GM15510 (cell line): ENCODE results near the gene NANOS1.

Experiments
- POLR2A ChIP-seq: IDR thresholded peaks from 3 replicates; pipeline ENCODE4 v1.6.1; 2011; ENCODE audit warnings: borderline replicate concordance; ENCODE audit not compliant: insufficient read length; ENCODE audit errors: extremely low read depth

Gene NANOS1

DNA sequence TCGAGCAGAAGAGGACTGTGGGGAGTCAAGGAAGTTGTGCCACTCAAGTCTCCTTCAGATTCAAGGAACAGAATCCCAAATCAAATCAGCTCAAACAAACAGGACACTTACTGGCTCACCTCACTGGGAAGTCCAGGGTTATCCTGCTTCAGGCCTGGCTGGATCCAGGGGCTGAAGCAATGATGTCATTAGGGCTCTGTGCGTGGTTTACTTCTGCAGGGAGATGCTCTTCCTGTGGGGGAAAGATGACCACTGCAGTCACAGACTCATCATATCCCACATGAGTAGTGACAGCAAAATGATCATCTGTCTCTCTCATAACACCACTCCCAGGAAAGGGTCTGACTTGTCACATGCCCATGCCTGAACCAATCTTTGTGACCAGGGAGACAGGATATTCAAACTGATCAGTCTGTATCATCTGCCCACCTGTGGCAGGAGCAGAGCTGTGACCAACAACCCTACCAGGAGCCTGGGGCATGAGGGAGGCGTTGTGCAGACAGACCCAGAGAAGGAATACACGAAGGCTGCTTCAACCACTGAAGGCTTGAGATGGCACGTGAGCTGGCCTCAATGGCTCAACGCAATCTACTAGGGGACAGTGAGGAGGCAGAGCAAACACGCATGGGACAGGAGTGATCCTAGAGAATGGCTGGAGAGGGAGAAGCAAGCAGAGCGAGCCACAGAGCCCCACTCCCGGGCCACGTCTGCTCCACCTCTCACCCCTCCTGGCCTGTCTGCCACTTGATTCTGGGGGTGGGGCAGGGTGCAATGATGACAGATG is 27.6 kb upstream of the NANOS1 start:
- no peak for TF ChIP-seq POLR2A

GRCh38 chr10:119003572-119004289 is 25.8 kb upstream of the NANOS1 start:
- TF ChIP-seq POLR2A: no peak

- TF ChIP-seq POLR2A: no peak
Measured at GRCh38 chr10:119005362-119006043, 24.0 kb upstream of the NANOS1 start.

- TF ChIP-seq POLR2A: no peak
Measured at GRCh38 chr10:119006451-119007210, 22.9 kb upstream of the NANOS1 start.

DNA sequence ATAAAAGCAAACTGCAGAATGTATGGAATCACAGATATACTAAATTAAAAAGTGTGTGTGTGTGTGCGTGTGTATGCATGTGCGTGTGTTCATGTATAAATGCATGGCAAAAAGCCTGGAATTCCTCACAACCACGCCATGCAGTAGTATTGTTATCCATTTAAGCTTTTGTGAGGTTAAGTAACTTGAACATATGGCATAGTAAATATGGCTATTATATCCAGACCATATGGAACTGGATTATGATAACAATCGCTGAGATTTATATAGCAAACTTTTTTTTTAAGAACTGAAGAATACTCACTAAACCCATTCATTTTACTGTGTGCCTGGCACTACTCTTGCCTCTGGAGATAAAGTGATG is 22.3 kb upstream of the NANOS1 start:
- TF ChIP-seq POLR2A: no peak

DNA sequence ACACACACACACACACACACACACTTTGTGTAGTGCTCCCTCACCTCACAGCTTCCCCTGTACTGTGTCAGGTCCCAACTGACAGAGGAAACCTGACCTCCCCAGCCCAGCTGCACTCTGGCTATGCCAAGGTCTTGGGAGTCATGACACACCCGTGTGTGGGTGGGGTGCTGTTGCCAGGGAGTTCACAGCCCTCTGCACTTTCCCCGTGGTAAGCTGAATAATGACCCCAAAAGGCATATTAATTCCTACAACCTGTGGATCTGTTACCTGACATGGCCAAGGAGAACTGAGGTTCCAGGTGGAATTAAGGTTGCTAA is 8.9 kb upstream of the NANOS1 start:
- TF ChIP-seq POLR2A: no peak

DNA sequence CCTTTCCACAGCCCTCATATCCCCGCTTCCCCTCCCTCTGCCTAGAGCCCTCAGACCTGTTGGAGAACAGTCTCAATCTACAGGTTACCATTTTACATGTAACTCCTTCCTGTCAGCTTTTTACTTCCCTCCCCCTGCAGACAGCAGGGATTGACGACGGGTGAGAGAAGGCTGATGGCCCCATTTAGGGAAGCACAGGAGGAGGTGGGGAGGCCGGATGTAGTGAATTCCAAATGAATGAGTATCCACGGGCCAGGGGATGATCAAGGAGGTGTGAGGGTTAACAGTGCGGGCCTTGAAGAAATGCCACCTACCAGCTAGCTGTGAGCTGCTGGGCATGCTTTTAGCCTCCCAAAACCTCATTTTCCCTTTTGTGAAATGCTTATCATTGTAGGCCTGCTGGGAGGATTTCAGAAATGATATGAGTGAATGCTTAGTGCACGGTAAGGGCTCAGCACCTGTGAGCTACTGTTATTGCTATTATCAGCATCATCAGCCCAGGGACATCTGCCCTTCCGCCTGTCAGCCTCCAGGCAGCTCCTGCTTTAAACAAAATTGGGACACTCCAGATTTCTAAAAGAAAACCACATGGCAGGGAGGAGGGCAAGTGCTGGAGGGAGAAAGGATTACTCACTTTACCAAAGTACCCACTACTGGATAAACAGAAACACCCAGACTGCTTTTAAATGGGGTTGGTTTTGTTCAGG is 6.5 kb upstream of the NANOS1 start:
- TF ChIP-seq POLR2A: no peak

DNA sequence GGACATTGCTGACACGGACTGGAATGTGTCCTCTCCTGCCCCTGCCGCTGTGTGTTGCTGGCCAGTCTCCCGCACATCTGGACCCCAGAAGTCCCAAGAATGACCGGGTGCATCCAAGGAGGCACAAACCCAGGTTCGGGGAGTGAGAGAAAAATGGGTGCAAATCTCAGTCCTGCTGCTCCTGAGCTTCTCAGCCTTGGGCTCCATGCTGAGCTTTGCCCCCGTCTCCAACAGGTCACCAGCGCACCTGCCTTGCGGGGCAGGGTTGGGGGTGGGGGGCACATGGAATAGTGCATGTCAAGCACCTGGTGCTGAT is 6.0 kb upstream of the NANOS1 start:
- no peak for TF ChIP-seq POLR2A

DNA sequence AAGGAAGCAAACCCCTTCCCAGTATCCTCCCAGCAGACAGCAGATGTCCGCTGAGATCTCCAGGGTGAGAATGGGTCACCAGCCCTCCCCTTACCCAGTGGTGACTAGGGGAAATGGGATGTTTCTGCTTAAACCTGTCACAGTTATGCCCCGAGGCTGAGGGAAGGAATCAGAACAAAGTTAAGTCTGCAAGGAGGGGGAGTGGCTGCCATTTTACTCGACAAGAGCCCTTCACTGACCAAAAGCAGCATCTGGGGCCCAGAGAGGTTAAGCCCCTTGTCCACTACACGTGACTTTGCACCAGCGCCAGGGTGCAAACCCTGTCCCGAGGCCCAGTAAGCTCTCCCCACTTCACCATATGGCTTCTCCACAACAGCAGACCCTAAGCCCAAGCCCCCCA is 4.6 kb upstream of the NANOS1 start:
- TF ChIP-seq POLR2A: no peak

DNA sequence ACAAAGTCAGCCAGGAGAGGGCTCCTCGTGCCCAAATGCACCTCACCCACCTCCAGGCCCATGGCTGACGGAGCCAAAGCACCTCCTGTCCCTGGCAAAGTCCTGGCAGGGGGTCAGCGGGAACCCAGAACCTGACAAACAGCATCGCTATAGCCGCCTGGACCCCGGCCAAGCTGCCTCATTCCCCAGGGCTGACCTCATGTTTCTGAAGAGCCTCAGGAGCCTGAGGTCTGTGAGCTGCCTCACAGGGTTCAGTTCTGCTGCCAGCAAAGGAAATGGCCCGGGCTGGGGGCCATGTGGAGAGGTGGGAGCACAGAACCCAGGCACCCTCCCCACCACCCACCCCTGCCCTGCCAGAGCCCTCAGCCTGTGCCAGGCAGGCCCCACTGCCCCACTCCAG is 4.2 kb upstream of the NANOS1 start:
- no peak for TF ChIP-seq POLR2A

DNA sequence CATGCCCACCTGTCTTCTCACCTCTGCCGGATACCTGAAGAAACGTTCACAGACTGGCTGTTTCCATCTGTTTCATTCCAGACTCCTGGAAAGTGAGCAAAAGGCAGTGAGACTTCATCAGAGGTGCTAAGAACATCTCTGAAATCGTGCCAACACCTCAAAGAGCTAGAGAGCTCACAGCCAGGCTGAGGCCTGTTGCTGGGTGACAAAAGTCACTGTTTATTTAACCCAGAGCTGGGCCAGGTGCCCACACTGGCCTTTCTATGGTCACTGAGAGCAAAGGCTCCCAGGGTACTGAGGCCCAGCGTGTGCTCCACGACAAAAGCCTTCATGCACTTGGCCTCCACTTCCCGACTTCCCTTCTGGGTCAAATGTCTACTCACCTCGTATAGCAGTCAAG is 3.7 kb upstream of the NANOS1 start:
- no peak for TF ChIP-seq POLR2A

- TF ChIP-seq POLR2A: no peak
Measured at GRCh38 chr10:119026301-119027110, 3.0 kb upstream of the NANOS1 start.

- TF ChIP-seq POLR2A: no peak
Measured at GRCh38 chr10:119028900-119029612, 458 bp upstream of the NANOS1 start.
